Muscle layer of colon (tissue), 2 donors: Measurements from ENCODE around the gene WNT5A.

Source experiments
- H3K27ac ChIP-seq: one replicate; pipeline ENCODE4 v1.7.0; 2013; ENCODE audit warnings: low read depth, mild to moderate bottlenecking, low read length, moderate library complexity
- H3K27me3 ChIP-seq, 2 donors: one replicate each; pipeline ENCODE4 v1.7.0; 2013; ENCODE audit warnings: low read length in 2 of 2, mild to moderate bottlenecking in 2 of 2; ENCODE audit not compliant: insufficient read depth in 2 of 2, control insufficient read depth in 1 of 2
- H3K36me3 ChIP-seq: one replicate; pipeline ENCODE4 v1.7.0; 2013; ENCODE audit warnings: mild to moderate bottlenecking, low read length; ENCODE audit not compliant: insufficient read depth
- H3K4me1 ChIP-seq: one replicate; pipeline ENCODE4 v1.7.0; 2013; ENCODE audit warnings: mild to moderate bottlenecking, low read length; ENCODE audit not compliant: insufficient read depth
- H3K4me3 ChIP-seq, 2 donors: one replicate each; pipeline ENCODE4 v1.7.0; 2013; ENCODE audit warnings: low read length in 2 of 2, low read depth in 1 of 2, mild to moderate bottlenecking in 1 of 2, moderate library complexity in 1 of 2
- H3K9ac ChIP-seq: one replicate; pipeline ENCODE4 v1.7.0; 2013; ENCODE audit warnings: low read length
- H3K9me3 ChIP-seq: one replicate; pipeline ENCODE4 v1.7.0; 2013; ENCODE audit warnings: mild to moderate bottlenecking, low read length
- donor health status: abdominal sarcoma.
- donor health status: Adenocarcinoma of cecum.

WNT5A gene

DNA sequence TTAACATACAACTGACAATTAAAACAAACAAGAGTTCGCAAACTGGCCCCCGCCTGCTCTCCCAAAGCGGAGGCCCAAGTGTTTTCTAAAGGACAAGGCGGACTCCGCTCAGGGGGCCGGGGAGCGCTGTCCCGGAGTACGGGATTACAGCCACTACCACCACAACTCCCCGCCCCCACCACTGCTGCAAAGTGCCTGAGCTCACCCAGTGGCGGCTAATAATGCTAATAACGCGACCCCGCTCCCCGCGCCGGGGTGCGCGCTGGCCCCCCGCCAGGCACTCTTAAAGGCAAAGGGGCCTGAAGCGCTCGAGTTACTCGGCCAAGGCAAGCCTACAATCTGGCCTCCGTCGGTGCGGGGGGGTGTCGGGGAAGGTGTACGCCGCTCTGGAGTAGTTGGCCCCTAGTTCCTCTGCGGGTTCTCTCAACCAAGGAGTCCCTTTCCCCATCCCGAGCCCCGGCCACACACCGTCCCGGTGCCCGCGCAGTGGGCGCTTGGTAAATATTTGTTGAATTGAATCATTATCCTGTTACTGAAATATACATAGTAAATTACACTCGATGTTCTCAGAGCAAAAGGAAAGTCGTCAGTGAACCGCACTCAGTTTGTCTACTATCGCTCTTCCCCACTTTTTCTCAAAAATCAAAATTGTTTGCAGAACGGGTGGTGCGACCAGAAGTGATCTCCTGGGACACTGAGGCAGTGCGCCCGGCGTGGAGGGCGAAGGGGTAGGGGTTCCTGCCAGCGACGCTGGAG lies 827 bp downstream of the WNT5A start:
- H3K9ac ChIP-seq, result peak overlapping the region; percentile 88

DNA sequence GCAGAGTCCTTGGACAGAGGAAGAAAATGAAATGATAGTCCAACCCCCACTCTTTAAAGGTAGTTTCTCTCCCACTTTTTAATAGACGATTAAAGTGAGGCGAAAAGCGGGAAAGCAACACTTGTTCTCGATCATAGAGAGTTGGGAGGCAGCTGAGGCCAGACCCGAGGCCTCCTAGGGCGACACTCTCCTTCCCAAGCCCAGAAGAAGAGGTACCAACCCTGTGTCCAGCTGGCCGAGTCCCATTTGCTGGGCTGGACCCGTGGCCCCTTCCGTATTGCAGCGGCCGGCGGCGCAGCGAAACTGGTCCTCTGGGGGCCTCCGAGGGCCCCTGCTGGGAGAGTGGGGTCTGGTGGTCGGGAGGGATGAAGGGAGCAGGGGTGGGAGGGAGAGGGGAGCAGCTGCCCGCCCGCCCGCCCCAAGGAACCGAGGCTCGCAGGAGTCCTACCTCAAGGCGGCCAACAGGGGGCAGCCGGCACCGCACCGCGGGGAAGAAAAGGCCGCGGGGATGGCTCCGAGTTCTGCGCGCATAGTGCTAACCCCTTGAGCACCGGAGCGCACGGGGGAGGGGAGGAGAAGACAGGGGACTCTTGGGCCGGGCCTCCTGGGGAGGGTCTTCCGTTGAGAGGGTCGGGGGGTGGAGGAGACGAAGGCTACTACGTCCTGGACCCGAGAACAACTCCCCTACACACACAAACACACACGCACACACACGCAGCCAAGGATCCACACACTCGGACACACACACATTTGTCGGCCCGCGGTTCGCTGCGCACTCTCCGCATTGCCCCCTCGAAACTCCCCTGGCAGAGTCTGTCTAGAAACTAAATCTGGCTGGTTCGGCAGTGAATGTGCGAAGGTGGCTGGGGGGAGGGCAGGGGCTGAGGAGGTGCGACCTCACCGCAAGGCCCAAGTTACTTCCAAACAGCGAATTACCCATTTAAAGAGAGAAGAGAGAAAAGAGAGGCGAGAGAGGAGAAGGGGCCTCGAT lies 2.0 kb downstream of the WNT5A start:
- H3K27me3 ChIP-seq, result peaks cover 0 to 4% of the 10 kb centered on the region in 2 donors

More for the DNA sequence above, 827 bp downstream of the WNT5A start:
- Histone ChIP-seq H3K27me3 (peaks cover 0 to 4% of the 10 kb centered on the region in 2 donors), H3K9me3 (no peaks in the 10 kb centered on the region), H3K4me1 (peaks cover 27% of the 10 kb centered on the region), H3K27ac (peak overlapping the region; percentile 53), H3K36me3 (no peaks in the 10 kb centered on the region), H3K4me3 (peak overlapping the region; percentile 81 to 92)

DNA sequence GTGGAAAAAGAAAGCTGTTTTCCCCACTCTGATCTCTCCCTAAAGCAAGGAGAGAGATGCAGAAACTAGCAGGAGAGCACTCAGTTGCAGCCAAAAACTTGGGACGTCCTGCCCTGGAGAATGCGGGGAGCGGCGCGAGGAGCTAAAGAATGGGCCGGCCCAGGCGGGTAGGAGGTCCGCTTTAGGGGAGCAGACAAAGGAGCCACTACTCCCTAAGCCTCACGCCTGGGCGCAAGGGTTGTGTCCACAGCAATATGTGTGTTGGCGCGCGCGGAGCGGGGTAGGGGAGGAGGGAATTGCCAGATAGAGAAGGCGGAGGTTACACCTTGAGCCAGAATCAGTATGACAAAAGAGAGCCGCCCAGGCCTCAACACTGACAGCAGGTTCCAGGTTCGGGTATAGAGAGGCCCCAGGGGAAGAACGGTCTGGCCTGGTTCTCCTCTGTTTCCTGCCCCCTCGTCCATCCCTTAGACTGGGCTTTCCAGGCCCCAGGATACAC lies 2.9 kb downstream of the WNT5A start:
- no peak overlapping the region for H3K27ac ChIP-seq
- peaks cover 4 to 8% of the 10 kb centered on the region in 2 donors for H3K27me3 ChIP-seq
- no peaks in the 10 kb centered on the region for H3K36me3 ChIP-seq
- no peaks in the 10 kb centered on the region for H3K9me3 ChIP-seq
- H3K4me3 ChIP-seq, result peak overlapping the region in 1 of 2 donors; percentile 50
- no peak overlapping the region for H3K9ac ChIP-seq
- H3K4me1 ChIP-seq, result peaks cover 17% of the 10 kb centered on the region

More for the DNA sequence above, 2.0 kb downstream of the WNT5A start:
- peak overlapping the region; percentile 88 for H3K9ac ChIP-seq
- peak overlapping the region; percentile 53 for H3K27ac ChIP-seq
- no peaks in the 10 kb centered on the region for H3K36me3 ChIP-seq
- peak overlapping the region; percentile 81 to 92 for H3K4me3 ChIP-seq
- H3K4me1 ChIP-seq, result peaks cover 22% of the 10 kb centered on the region
- H3K9me3 ChIP-seq, result no peaks in the 10 kb centered on the region

DNA sequence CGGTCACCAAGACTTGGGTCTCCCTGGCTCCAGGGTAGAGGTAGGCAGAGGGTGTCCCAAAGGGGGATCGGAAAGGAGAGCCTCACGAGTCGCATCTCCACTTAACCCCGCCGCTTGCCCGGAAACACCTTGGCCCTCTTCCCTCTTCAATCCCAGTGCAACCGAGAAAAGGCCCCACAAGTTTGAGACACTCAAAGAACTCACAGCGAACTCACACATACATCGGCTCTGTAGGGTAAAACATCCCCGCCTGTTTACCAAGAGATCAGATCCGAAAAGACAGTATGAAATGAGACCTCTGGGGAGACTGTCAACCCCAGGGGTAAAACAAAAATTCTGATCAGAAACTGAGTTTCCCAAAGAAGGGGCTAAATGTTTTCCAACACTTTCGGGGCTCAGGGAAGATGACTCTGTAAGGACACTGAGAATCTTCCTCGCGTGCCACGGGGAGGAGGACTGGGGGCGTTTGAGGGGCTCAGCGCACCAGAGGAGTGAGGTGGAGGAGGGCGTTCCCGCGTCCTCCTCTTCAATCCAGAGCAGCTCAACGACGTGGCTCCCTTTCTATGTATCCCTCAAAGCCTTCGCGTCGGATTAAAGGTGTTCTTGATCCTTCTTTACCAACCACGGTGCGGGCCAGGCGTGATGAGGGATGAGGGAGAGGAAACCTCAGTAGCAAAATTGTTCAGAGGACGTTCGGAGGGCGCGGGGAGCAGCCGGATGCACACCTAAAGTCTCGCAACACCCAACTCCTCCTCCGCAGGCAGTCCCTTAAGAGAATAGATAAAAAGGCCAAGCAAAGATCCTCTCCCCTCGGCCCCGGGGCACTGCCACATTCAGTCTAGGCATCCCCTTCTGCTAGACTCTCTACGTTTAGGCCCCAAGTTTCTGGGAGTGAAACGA lies 3.7 kb downstream of the WNT5A start:
- no peak overlapping the region for H3K27ac ChIP-seq
- H3K36me3 ChIP-seq, result no peaks in the 10 kb centered on the region
- peaks cover 11% of the 10 kb centered on the region for H3K4me1 ChIP-seq
- no peak overlapping the region for H3K4me3 ChIP-seq
- H3K9me3 ChIP-seq, result no peaks in the 10 kb centered on the region
- H3K9ac ChIP-seq, result no peak overlapping the region
- peaks cover 4 to 8% of the 10 kb centered on the region in 2 donors for H3K27me3 ChIP-seq

DNA sequence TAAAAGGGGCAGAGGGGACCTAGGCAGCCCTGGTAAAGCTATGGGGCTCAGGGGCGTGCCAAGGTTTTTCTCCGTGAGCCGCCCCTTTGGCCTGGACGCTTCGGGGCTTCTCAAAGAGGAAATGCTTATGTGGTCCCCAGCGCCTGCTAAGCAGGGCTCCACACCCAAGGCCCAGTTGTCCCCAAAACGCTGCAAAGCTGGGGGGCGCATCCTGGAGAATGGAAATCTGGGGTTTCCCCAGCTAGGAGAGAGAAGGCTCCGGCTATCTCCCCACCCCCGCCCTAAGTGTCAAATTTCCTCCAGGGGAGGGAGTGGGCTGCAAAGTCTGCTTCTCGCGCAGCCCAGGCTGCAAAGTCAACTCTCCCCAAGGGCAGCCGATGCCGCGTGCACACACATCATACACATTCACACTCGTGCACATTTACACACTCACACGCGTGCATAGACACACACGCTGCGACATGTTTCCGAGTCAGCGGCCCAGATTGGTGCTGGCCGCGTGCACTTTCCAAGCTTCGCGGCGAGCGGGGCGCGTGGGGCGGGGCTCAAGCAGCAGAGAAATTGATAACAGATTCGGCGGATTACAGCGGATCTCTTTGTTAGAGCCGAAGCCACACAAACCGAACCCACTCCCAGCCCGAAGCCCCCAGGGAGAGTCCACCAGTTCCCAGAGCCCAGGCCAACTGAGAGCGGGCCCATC lies 4.5 kb downstream of the WNT5A start:
- no peak overlapping the region for H3K9ac ChIP-seq
- no peak overlapping the region for H3K27ac ChIP-seq
- no peaks in the 10 kb centered on the region for H3K36me3 ChIP-seq
- peaks cover 4 to 8% of the 10 kb centered on the region in 2 donors for H3K27me3 ChIP-seq
- H3K4me3 ChIP-seq, result peak overlapping the region in 1 of 2 donors; percentile 44
- peaks cover 11% of the 10 kb centered on the region for H3K4me1 ChIP-seq
- no peaks in the 10 kb centered on the region for H3K9me3 ChIP-seq

DNA sequence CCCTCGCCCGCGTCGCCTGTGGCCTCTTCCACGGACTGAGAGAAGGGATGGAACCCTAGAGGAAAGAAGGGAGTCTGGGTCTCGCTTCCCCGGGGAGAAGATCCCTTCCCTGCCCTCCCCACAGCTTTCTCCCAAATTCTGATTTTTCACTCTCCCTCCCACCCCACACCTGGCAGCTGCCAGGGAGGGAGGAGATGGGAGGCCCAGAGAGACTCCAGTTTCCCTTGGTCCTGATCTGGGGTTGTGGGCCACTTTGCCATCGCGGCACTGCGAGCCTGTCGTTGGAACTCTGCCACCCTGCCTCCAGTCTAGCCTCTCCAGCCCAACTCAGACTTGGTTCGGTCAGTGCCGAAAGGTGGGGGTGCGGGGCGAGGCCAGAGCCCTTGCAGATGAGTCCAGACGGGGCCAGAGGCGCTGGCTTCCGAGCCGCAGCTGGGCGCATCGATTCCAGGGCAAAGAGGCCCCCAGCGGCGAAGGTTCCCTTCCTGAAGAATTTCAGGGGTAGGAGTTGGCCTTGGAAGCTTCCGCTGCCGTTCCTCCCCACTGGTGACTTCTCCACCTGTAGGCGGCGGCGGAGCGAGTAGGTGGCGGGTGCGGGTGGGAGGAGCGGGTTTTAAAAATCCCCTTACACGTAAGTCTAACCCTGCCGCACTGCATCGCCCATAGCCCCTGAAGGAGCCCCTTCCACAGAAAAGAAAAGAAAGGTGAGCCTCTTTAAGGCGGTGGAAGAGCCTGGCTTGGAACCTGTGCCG lies 5.2 kb downstream of the WNT5A start:
- Histone ChIP-seq H3K36me3 (no peaks in the 10 kb centered on the region), H3K27ac (no peak overlapping the region), H3K4me1 (peaks cover 11% of the 10 kb centered on the region), H3K9me3 (no peaks in the 10 kb centered on the region), H3K4me3 (peak overlapping the region; percentile 44 to 48), H3K9ac (no peak overlapping the region), H3K27me3 (peaks cover 4 to 8% of the 10 kb centered on the region in 2 donors)

DNA sequence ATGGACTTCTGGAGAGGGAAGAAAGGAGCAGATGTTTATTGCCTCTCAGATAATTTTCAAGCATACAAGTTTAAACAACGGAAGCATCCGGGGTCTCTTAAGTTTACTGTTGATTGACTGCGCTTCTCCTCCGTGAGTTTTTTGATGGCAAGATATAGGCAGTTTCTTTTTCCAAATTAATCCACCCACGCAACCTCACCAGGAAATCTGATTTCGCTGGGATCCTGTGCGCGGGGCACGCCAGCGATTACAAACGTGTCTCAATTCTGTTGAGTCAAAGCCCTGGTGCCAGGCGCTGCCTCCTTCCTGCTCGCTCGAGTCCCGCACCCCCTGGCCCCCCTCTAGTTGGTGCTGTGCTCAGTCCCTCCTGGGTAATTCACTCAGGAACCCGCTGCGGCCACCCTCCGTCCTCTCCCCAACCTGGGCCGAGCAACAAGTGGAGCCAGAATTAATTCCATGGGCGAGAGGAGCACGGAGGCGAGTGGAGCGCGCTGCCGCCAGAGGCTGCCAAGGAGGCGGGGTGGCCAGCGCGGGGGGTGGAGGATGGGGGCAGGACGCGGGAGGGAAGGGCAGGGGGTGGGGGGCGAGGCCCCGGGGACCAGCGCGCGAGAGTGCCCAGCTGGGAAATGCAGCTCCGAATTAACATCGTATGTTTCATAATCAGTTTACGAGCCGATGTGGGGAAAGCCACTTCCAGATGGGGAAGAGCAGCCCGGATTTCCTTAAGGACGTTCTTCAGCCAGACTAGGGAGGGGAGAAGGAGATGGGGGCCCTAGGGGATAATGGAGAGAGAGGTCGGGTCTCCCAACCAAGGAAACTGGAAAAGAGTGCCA lies 6.0 kb downstream of the WNT5A start:
- Histone ChIP-seq H3K27me3 (peaks cover 4 to 8% of the 10 kb centered on the region in 2 donors), H3K4me1 (peaks cover 11% of the 10 kb centered on the region), H3K27ac (peak overlapping the region; percentile 39), H3K4me3 (peak overlapping the region; percentile 44 to 48), H3K9me3 (no peaks in the 10 kb centered on the region), H3K36me3 (no peaks in the 10 kb centered on the region), H3K9ac (no peak overlapping the region)

DNA sequence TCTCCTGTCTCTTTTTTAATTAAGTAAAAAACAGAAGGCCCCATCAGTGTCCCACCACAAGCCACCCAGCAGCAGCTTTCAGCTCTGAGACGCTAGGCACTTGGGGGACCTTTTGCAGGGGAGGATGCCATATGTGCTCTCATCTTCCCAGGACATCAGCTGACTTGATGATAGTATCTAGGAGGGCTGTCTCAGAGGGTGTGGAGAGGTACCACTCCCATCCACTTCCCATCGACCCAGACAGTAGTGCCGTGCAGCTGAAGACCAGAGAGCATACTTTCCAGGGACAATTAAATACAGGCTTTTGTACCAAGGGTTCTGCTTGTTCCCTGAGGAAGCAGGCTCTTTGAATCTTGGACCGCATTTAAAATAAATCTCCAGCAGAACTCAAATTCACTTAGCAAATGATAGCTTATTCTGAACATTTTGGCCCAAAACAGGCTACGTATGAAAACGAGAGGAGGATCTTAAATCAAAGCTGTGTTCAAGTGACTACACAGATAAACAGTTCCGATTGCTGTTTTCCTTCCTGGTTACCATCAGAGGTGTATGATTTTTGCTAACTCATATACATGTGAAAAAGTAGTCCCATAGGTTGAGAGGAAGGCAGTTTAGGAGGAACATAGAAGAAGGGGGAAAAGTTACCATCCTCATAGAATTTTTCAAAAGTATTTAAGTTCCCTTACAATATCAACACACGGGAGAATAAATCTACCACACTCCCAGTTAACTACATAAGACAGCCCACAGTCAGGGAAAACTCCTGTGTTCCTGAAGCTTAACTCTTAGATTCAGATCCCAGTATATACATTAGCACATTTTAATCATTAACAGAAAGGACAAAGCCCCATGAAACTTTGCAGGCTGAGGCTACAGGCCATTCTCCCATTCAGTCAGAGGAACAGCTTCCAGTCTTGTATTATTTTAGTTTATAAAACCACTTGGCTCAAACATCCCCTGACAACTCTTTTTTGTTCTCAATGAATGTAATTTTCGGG lies 9.5 kb downstream of the WNT5A start:
- Histone ChIP-seq H3K27ac (no peak overlapping the region), H3K4me3 (no peak overlapping the region), H3K36me3 (no peaks in the 10 kb centered on the region), H3K9ac (no peak overlapping the region), H3K9me3 (no peaks in the 10 kb centered on the region), H3K27me3 (peaks cover 4 to 8% of the 10 kb centered on the region in 2 donors), H3K4me1 (peaks cover 4% of the 10 kb centered on the region)
